NCI-H82 treated with DMSO at 0.1 percent for 48 hours (cell line): ENCODE measurements around the gene TRIM49D1.
"Not testable (repeated sequence)": the region's sequence is repeated elsewhere in the genome, so short reads cannot be mapped to it uniquely, and the experiment has no call there.

ENCODE experiments used
- DNase-seq: peaks from one replicate; lab custom pipeline; 2025; ENCODE audit not compliant: unreplicated experiment; lab: John Stamatoyannopoulos, UW

Gene TRIM49D1, protein sequence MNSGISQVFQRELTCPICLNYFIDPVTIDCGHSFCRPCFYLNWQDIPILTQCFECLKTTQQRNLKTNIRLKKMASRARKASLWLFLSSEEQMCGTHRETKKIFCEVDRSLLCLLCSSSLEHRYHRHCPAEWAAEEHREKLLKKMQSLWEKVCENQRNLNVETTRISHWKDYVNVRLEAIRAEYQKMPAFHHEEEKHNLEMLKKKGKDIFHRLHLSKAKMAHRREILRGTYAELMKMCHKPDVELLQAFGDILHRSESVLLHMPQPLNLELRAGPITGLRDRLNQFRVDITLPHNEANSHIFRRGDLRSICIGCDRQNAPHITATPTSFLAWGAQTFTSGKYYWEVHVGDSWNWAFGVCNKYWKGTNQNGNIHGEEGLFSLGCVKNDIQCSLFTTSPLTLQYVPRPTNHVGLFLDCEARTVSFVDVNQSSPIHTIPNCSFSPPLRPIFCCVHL

DNA sequence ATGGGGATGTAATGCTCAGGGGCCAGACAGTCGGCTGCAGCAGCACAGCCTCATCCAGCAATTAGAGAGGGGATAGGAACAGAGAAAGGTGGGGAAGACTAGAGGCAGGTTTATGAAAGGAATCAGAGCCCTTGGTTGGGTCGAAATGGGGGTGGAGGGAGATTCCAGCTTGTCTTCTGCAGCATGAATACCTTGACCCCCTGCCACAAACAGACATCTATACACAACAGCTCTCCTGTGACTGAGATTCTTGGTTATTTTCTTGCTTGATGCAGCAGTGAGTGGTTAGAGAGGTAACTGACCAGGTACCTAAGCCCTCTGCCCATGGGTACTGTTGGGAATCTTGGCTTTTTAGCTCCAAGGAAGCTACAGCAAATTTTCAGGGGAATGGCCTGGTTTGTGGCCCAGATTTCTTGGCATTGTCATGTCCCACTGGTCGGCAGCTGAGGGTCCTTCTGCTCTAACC is at the start of gene TRIM49D1:
Gene TRIM49D1, minus strand, starts transcription at position 51 of the 466 bp plus-strand sequence. CDS start 4,535 bp downstream, outside the sequence.
- no peak for DNase-seq

DNA sequence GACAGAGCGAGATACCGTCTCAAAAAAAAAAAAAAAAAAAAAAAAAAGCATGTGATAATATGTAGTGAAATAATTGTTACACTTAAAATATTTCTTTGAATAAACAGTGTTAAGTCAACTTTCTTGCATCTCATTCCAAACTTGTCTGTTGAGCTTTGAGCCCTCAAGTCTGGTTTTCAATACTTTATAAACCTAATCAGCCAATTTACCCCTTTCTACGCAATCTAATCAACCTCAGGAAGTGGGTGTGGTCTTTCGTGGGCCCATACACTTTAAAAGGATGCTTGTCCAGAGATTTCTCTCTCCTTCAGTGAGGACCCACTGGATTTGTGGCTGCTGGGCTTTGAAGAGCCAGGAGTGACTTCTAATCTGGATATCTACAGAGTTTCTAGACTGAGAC is 43.7 kb upstream of the TRIM49D1 start, which contains the start of gene TRIM64:
Gene TRIM64, plus strand, starts transcription at position 301 of the 400 bp plus-strand sequence. CDS start 2,467 bp downstream, outside the sequence.
- not testable (repeated sequence) for DNase-seq

DNA sequence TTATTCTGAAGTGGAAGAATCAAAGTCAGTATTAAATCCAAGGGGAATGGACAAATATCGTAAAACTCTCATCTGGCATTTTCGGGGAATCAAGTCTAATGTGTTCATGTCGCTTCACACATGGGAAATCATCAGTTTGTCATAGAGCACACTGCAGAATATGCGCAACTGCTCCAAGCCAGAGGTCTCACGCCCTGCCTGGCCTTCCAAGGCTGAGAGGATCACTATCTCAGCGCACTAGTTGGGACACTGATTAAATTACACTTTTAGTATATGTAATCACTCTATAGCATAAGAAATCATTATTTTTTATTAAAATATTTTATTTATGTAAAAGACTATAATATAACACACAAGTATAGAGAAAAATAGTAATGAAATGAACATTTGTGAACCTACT is 38.8 kb upstream of the TRIM49D1 start:
- not testable (repeated sequence) for DNase-seq

DNA sequence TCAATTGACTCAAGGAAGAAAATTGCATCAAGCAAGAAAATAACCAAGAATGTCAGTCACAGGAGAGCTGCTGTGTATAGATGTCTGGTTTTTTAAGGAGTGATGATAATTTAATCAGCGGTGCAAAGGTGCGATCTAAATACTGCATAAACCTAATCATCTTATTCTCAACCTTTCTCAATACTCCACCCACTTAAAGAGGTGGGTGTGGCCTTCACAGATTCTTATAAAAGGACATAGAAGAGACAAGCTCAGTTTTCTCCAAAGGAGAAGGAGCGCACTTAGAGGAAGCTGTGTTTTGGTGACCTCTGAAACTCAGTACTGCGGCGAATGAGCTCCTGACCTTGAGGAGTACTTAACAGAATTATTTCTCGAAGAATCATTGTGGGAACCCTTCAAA is 1.7 kb upstream of the TRIM49D1 start, which contains the start of gene TRIM49D2:
Gene TRIM49D2, plus strand, starts transcription at position 301 of the 400 bp plus-strand sequence. CDS start 2,698 bp downstream, outside the sequence.
- not testable (repeated sequence) for DNase-seq

DNA sequence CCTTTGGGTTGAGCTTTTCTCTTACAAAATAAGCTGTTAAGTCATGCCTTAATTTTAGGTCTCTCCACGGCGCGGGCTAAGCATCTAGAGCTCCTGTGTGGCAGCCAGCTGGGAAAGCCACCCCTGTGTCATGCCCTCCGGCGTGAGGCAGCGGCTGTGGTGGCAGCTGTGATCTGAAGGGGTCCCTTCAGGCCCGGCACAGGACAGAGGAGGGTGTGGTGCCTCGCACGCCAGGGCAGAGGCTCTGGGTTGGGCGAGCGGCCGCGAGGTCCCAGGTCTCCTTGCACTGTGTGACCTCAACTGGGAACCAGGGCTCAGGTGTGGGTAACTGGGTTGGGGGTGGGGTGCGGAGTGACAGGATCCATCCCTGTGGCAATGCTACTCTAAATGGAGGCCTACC is 21.2 kb downstream of the TRIM49D1 start:
- not testable (repeated sequence) for DNase-seq

DNA sequence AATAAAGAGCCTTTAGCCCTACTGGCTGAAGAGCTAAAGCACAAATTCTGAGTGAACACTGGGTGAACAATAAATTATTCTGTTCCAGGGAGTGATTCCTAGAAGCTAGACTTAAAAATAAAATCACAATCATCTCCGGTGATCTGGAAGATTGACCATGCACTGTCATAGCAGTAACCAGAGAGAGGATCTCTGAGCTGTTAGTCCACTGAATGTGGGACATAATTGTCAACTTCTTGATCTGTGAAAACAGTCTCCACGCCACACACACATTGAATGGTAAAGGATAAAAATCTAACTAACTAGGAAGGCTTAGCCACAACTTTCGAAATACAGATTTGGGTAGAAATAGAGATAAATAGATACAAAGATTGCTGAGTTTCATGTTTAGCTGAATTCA is 28.8 kb downstream of the TRIM49D1 start:
- not testable (repeated sequence) for DNase-seq

DNA sequence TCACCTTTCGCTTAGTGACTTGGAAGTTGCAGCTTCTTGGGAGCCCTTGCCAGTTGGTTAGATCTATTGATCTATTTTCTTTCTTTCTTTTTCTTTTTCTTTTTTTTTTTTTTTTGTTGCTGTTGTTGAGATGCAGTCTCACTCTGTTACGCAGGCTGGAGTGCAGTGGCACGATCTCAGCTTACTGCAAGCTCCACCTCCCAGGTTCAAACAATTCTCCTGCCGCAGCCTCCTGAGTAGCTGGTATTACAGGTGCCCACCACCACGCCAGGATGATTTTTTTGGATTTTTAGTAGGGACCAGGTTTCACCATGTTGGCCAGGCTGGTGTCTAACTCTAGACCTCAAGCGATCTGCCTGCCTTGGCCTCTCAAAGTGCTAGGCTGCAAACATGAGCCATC is 44.5 kb downstream of the TRIM49D1 start:
- not testable (repeated sequence) for DNase-seq

DNA sequence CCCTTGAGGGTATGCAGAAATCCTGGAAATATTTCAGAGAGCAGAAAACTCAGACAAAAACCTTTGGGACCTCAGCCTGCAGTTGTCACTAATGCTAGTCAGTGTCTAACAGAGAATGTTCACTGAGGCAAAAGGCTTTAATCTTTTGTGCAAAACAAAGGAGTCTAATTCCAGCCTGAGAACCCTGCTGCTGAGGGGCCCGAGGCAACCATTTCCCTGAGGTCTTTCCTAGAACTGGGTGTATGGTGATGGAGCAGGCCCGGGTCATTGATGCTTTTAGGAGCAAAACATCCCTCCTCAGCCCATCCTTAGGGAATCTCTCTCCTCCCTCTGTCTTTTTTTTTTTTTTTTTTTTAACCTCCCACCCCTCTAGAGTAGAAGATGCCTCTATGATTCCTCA is 49.5 kb downstream of the TRIM49D1 start:
- DNase-seq, result not testable (repeated sequence)

DNA sequence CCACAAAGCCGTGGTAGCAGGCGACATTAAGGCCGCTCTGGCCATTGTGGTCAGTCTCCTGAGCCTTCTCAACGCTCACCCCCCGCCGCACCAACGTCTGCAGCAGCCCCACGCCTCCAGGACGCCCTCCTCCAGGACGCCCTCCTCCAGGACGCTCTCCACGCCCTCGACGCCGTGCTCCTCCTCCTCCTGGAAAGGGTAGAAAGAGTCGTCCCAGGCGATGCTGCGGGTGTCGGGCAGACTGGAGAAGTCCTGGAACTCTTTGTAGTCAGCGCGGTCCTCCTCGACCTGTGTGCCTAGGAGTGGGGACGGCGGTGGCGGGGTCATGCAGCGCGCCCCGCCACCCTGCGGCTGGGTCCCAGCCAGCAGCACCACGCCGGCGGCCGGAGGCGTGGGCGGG is 56.8 kb downstream of the TRIM49D1 start:
- DNase-seq, result not testable (repeated sequence)

DNA sequence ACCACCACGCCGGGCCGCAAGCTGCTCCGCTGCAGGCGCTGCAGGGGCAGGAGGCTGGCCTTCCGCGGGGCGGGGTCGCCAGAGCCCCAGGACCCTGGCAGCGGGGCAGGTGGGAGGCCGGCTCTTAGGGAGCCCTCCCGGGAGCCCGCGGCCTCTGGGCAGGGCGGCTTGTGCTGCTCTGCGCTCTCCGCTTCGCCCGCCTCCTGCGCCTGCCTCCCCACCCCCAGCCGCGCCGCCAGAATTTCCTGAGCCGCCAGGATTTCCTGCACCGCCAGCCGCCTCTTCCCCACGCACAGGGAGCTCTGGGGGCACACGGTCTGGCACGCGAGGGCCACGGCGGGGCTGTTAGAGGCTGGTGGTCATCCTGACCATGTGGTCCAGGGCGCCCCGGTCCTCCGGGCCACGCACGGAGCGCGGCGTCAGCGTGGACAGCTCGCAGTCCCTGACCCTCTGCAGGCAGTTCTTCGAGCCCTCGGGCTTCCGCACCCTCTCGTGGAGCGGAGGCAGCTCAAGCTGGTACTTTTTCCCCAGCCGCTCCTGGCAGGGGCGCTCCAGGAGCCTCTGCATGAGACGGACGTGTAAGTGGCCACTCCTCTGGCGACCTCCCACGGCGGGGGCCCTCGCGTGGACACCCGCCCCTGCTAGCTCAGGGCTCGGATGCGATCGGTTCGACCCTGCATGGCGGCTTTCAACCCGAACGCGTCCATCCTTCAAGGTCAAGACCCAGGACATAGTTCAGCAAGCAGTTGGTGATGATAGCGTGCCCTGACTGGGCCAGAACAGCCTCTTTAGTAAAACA is 57.9 kb downstream of the TRIM49D1 start:
- not testable (repeated sequence) for DNase-seq
